Hepatocyte (in vitro differentiated cells): ENCODE data around the gene DNM3. TPM values are rescaled to one million over a fixed set of nuclear protein-coding genes. Genes with fewer than 3 reads are reported as not detected.

Experiments used
- DNase-seq: peaks from one replicate; pipeline ENCODE4 v3.0.0-alpha.2; 2016; ENCODE audit warnings: low spot score
- H2AFZ ChIP-seq: fragments of 200-600 bp; sonication (generic); 2 replicates; pipeline ENCODE4 v1.6.0; 2016; ENCODE audit warnings: antibody characterized with exemption, mild to moderate bottlenecking
- H3K27ac ChIP-seq: fragments of 200-600 bp; sonication (generic); 2 replicates; pipeline ENCODE4 v1.5.1; 2016; ENCODE audit warnings: mild to moderate bottlenecking
- H3K27me3 ChIP-seq: fragments of 200-600 bp; sonication (generic); 2 replicates; pipeline ENCODE4 v1.6.1; 2016
- H3K36me3 ChIP-seq: fragments of 200-600 bp; sonication (generic); replicated peaks from 2 replicates; pipeline ENCODE4 v1.5.1; 2016; ENCODE audit warnings: low read depth; ENCODE audit not compliant: insufficient read depth
- H3K4me1 ChIP-seq: fragments of 200-600 bp; sonication (generic); 2 replicates; pipeline ENCODE4 v1.5.1; 2016; ENCODE audit warnings: mild to moderate bottlenecking, moderate library complexity; ENCODE audit not compliant: insufficient read depth
- H3K4me2 ChIP-seq: fragments of 200-600 bp; sonication (generic); 2 replicates; pipeline ENCODE4 v1.6.0; 2016
- H3K4me3 ChIP-seq: fragments of 200-600 bp; sonication (generic); 2 replicates; pipeline ENCODE4 v1.5.1; 2016; ENCODE audit warnings: mild to moderate bottlenecking
- H3K79me2 ChIP-seq: fragments of 200-600 bp; sonication (generic); 2 replicates; pipeline ENCODE4 v1.6.0; 2017; ENCODE audit warnings: mild to moderate bottlenecking
- H3K9me2 ChIP-seq: fragments of 200-600 bp; sonication (generic); replicated peaks from 2 replicates; pipeline ENCODE4 v1.6.0; 2017; ENCODE audit warnings: mild to moderate bottlenecking; ENCODE audit not compliant: insufficient read depth
- H3K9me3 ChIP-seq: fragments of 200-600 bp; sonication (generic); 2 replicates; pipeline ENCODE4 v1.5.1; 2016; ENCODE audit warnings: low read depth, mild to moderate bottlenecking
- H4K20me1 ChIP-seq: fragments of 200-600 bp; sonication (generic); 2 replicates; pipeline ENCODE4 v1.6.0; 2016; ENCODE audit warnings: mild to moderate bottlenecking; ENCODE audit not compliant: insufficient read depth, poor library complexity, severe bottlenecking
- CTCF ChIP-seq: fragments of 200-600 bp; sonication (generic); IDR thresholded peaks from 2 replicates; pipeline ENCODE4 v1.5.1; 2016; ENCODE audit warnings: antibody characterized with exemption, mild to moderate bottlenecking; ENCODE audit not compliant: poor library complexity
- EZH2 ChIP-seq: fragments of 200-600 bp; sonication (generic); IDR thresholded peaks from 2 replicates; pipeline ENCODE4 v1.6.1; 2016; ENCODE audit warnings: antibody characterized with exemption, mild to moderate bottlenecking, borderline replicate concordance
- EZH2phosphoT487 ChIP-seq: fragments of 200-600 bp; sonication (generic); IDR thresholded peaks from one replicate; pipeline ENCODE4 v1.6.1; 2018; ENCODE audit warnings: antibody characterized with exemption, mild to moderate bottlenecking, low read depth, moderate library complexity; ENCODE audit not compliant: unreplicated experiment, severe bottlenecking
- WGBS: methylation state at CpG from one replicate; pipeline ENCODE4 v1.1.6; 2016; ENCODE audit warnings: low lambda C conversion rate; ENCODE audit errors: missing lambda C conversion rate; 5-methylcytosine and 5-hydroxymethylcytosine counted together
- polyA plus RNA-seq: library from polyadenylated mRNA; unstranded; fragments of >200 nt; fragmentation: Nextera tagmentation; extraction: Ambion mirVana; gene quantifications from 2 replicates; pipeline ENCODE4 v1.2.1, GENCODE V29; 2016
- total RNA-seq: library from RNA; depleted of rRNA; stranded (reverse); fragments of >200 nt; gene quantifications from 2 replicates; pipeline ENCODE4 v1.2.3, GENCODE V29; 2014

Gene DNM3
- total and polyA plus RNA-seq, 2 experiments from 2014 or later, result 1.5 TPM; not detected in 1

GRCh38 chr1:171794085-171794484, 47.2 kb upstream of the DNM3 start:
- no peaks in the 10 kb centered on the region for H3K36me3 ChIP-seq
- 83% methylated on average over 4 of the region's 4 CpGs for WGBS

DNA sequence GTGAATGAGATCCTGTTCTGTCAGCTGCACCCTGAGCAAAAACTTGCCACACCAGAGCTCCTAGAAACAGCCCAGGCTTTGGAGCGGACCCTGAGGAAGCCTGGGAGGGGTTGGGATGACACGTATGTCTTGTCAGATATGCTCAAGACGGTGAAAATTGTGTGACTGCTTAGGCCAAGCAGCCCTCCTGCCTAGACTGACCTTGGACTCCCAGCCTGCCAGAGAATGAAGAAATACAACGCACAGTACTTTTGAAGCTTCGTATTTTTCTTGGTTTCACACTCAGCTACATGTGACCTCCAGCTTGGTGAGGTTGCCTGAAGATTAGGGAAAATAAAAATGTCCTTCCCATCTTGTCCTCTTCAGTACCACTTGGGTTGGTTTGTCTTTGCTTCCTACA, 44.7 kb upstream of the DNM3 start:
- H3K27me3 ChIP-seq, result no peaks in the 10 kb centered on the region
- H3K36me3 ChIP-seq, result no peaks in the 10 kb centered on the region
- 96% methylated on average over 5 of the region's 5 CpGs for WGBS
- no peaks in the 10 kb centered on the region for H3K4me1 ChIP-seq
- no peaks in the 10 kb centered on the region for H4K20me1 ChIP-seq
- TF ChIP-seq EZH2 (no peak), EZH2phosphoT487 (no peak), CTCF (no peak)
- no peak overlapping the region for H3K4me2 ChIP-seq
- H2AFZ ChIP-seq, result no peak overlapping the region
- no peaks in the 10 kb centered on the region for H3K9me2 ChIP-seq
- H3K79me2 ChIP-seq, result no peaks in the 10 kb centered on the region
- no peak overlapping the region for H3K27ac ChIP-seq
- H3K9me3 ChIP-seq, result no peaks in the 10 kb centered on the region
- no peak for DNase-seq
- H3K4me3 ChIP-seq, result no peak overlapping the region

More at GRCh38 chr1:171794085-171794484, 47.2 kb upstream of the DNM3 start:
- H3K27me3 ChIP-seq, result no peaks in the 10 kb centered on the region
- no peaks in the 10 kb centered on the region for H3K4me1 ChIP-seq
- no peaks in the 10 kb centered on the region for H3K9me2 ChIP-seq
- H4K20me1 ChIP-seq, result no peaks in the 10 kb centered on the region
- DNase-seq, result no peak
- H3K4me2 ChIP-seq, result no peak overlapping the region
- H3K27ac ChIP-seq, result no peak overlapping the region
- no peak overlapping the region for H2AFZ ChIP-seq
- H3K9me3 ChIP-seq, result no peaks in the 10 kb centered on the region
- no peaks in the 10 kb centered on the region for H3K79me2 ChIP-seq
- H3K4me3 ChIP-seq, result no peak overlapping the region
- TF ChIP-seq CTCF, result no peak
- TF ChIP-seq EZH2, result no peak
- no peak for TF ChIP-seq EZH2phosphoT487

DNA sequence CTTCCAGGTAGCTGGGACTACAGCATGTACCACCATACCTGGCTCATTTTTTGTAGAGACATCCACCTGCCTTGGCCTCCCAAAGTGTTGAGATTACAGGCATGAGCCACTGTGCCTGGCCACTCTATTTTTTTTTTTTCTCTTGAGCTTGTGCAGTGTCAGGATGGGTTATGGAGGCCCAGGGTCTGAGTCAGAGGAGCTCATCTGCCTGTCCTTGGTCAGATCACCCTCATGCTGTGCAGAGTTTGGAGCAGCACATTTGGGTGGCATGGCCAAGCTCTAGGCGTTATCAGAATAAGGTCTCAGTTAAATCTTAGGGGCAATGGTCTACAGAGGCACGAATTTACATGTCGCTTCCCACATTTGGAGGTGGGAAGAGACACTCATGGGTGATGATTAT, 43.0 kb upstream of the DNM3 start:
- Histone ChIP-seq H3K36me3 (no peaks in the 10 kb centered on the region), H3K27me3 (no peaks in the 10 kb centered on the region), H3K4me3 (no peak overlapping the region), H3K4me2 (no peak overlapping the region), H3K9me2 (no peaks in the 10 kb centered on the region), H3K79me2 (no peaks in the 10 kb centered on the region), H3K27ac (no peak overlapping the region), H2AFZ (no peak overlapping the region), H4K20me1 (no peaks in the 10 kb centered on the region), H3K4me1 (no peaks in the 10 kb centered on the region), H3K9me3 (no peaks in the 10 kb centered on the region)
- TF ChIP-seq EZH2, result no peak
- TF ChIP-seq CTCF, result no peak
- no peak for TF ChIP-seq EZH2phosphoT487
- DNase-seq, result no peak
- WGBS, result 94% methylated on average over 3 of the region's 3 CpGs

DNA sequence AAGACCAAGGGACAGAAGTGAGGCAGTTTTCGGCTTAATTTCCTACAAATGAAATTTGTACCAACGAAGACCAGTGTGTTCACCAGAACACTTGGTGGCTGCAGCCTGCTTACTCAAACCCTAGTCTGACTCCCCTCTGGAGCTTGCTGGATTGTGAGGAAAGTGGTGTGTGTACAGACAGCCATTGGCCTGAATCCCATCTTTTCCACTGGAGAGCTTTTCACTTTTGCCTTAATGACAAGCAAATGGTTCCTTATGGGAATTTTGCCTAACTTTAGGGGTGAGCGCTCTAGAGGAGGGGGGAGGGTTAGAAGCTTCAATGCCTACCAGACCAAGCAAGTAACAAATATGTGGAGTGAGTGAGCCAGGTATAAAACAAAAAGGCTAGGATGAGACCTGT, 42.5 kb upstream of the DNM3 start:
- no peaks in the 10 kb centered on the region for H3K9me3 ChIP-seq
- no peak overlapping the region for H3K27ac ChIP-seq
- H3K4me3 ChIP-seq, result no peak overlapping the region
- WGBS, result 94% methylated on average over 3 of the region's 3 CpGs
- H4K20me1 ChIP-seq, result no peaks in the 10 kb centered on the region
- H3K4me2 ChIP-seq, result no peak overlapping the region
- H3K9me2 ChIP-seq, result no peaks in the 10 kb centered on the region
- no peak for DNase-seq
- TF ChIP-seq CTCF, result no peak
- TF ChIP-seq EZH2, result no peak
- TF ChIP-seq EZH2phosphoT487, result no peak
- H3K79me2 ChIP-seq, result no peaks in the 10 kb centered on the region
- H3K27me3 ChIP-seq, result no peaks in the 10 kb centered on the region
- H3K36me3 ChIP-seq, result no peaks in the 10 kb centered on the region
- H3K4me1 ChIP-seq, result no peaks in the 10 kb centered on the region
- H2AFZ ChIP-seq, result no peak overlapping the region
